GM13977 (cell line): ENCODE data around the gene AKR7A3.
"Not testable (repeated sequence)": the region's sequence is repeated elsewhere in the genome, so short reads cannot be mapped to it uniquely, and the experiment has no call there.

Experiments used
- DNase-seq: peaks from one replicate; pipeline ENCODE4 v3.0.0; 2012; ENCODE audit warnings: low spot score
- CTCF ChIP-seq: IDR thresholded peaks from 2 replicates; pipeline ENCODE4 v1.5.1; 2012; ENCODE audit warnings: mild to moderate bottlenecking, control low read depth; ENCODE audit not compliant: insufficient read depth; ENCODE audit errors: extremely low read depth, missing control alignments
- in situ Hi-C: fragments of 300-500 bp; cut with MboI; formaldehyde crosslinking; loops from one replicate; pipeline ENCODE4 v1.12.0; 2022; ENCODE audit warnings: low sequenced_read_pairs, low pct_unique_long_range_greater_than_20kb, mixed read lengths, inconsistent platforms; ENCODE audit not compliant: unreplicated experiment

Gene AKR7A3

GRCh38 chr1:19294638-19295037 lies 6.1 kb upstream of the AKR7A3 start:
- no peak for TF ChIP-seq CTCF
- DNase-seq: no peak
- in situ Hi-C loops: no loop called here

GRCh38 chr1:19289244-19289643 lies 674 bp upstream of the AKR7A3 start:
- no peak for DNase-seq
- TF ChIP-seq CTCF: no peak
- in situ Hi-C loops: no loop called here

GRCh38 chr1:19287436-19288185 lies 959 bp downstream of the AKR7A3 start:
- DNase-seq: no peak
- in situ Hi-C loops: no loop called here
- TF ChIP-seq CTCF: no peak

- DNase-seq, in situ Hi-C loops: not testable (repeated sequence)
Measured at GRCh38 chr1:19285807-19286206, 2.8 kb downstream of the AKR7A3 start.

- in situ Hi-C loops: not testable (repeated sequence)
Measured at GRCh38 chr1:19285366-19285765, 3.2 kb downstream of the AKR7A3 start.

GRCh38 chr1:19284881-19285280 lies 3.7 kb downstream of the AKR7A3 start:
- TF ChIP-seq CTCF: no peak

More at GRCh38 chr1:19285366-19285765, 3.2 kb downstream of the AKR7A3 start:
- DNase-seq: not testable (repeated sequence)

GRCh38 chr1:19283891-19284290 lies 4.7 kb downstream of the AKR7A3 start:
- in situ Hi-C loops: no loop called here
- no peak for TF ChIP-seq CTCF
- DNase-seq: no peak

More at GRCh38 chr1:19284881-19285280, 3.7 kb downstream of the AKR7A3 start:
- in situ Hi-C loops: no loop called here
- DNase-seq: no peak

GRCh38 chr1:19274636-19275035 lies 13.9 kb downstream of the AKR7A3 start:
- in situ Hi-C loops: no loop called here
- TF ChIP-seq CTCF: no peak
- no peak for DNase-seq

- DNase-seq, in situ Hi-C loops: not testable (repeated sequence)
Measured at GRCh38 chr1:19273844-19274531, 14.6 kb downstream of the AKR7A3 start.
